ENCODE measurements around the gene WNK1. TPM values are rescaled to one million over a fixed set of nuclear protein-coding genes. Genes with fewer than 3 reads are reported as not detected.

Gene WNK1
- total RNA-seq, 2 experiments from 2014 or later: 84.1 to 131 TPM

- TF ChIP-seq CTCF (conservative IDR thresholded peaks at IDR 0.05; ENCODE audit: low read length): no peak
- TF ChIP-seq EZH2phosphoT487 (IDR thresholded peaks at IDR 0.05; ENCODE audit: borderline replicate concordance, low read depth, low read length): no peak
- H3K9me3 ChIP-seq (ENCODE audit: low read length): no peaks in the 10 kb centered on the region
- BruUV-seq (replicated peaks): no TSS peak
- DNase-seq (ENCODE audit: low spot score): no peak
- no peaks in the 10 kb centered on the region for H3K9me2 ChIP-seq (ENCODE audit: insufficient read depth, low read length)
- H2AFZ ChIP-seq (ENCODE audit: low read length): no peak overlapping the region
- H3K79me2 ChIP-seq (ENCODE audit: insufficient read depth, low read depth, low read length): no peaks in the 10 kb centered on the region
- no peak overlapping the region for H3K4me2 ChIP-seq (ENCODE audit: low read length)
- H3K36me3 ChIP-seq (ENCODE audit: insufficient read depth, low read length): peaks cover 69% of the 10 kb centered on the region
- CTCF ChIA-PET (ENCODE audit: unreplicated experiment): no interaction called here
- intact Hi-C loops (cut with micrococcal nuclease; ENCODE audit: unreplicated experiment): no loop called here
- H4K20me1 ChIP-seq (ENCODE audit: insufficient read depth, low read length): no peaks in the 10 kb centered on the region
- POLR2A ChIA-PET: no interaction called here
- no peak overlapping the region for H3K4me3 ChIP-seq (ENCODE audit: low read depth, low read length, poor library complexity, severe bottlenecking)
- H3K27ac ChIP-seq (ENCODE audit: low read depth, low read length, poor library complexity, severe bottlenecking): no peak overlapping the region
- no peaks in the 10 kb centered on the region for H3K4me1 ChIP-seq (ENCODE audit: insufficient read depth, low read length, poor library complexity, severe bottlenecking)
These were observed 127.3 kb downstream of the WNK1 start for GRCh38 chr12:879641-880040.

- Histone ChIP-seq H3K9me2 (ENCODE audit: insufficient read depth, low read length) (no peaks in the 10 kb centered on the region), H4K20me1 (ENCODE audit: insufficient read depth, low read length) (no peaks in the 10 kb centered on the region), H3K27ac (ENCODE audit: low read depth, low read length, poor library complexity, severe bottlenecking) (no peak overlapping the region), H3K4me3 (ENCODE audit: low read depth, low read length, poor library complexity, severe bottlenecking) (no peak overlapping the region), H2AFZ (ENCODE audit: low read length) (no peak overlapping the region), H3K36me3 (ENCODE audit: insufficient read depth, low read length) (peaks cover 79% of the 10 kb centered on the region), H3K4me1 (ENCODE audit: insufficient read depth, low read length, poor library complexity, severe bottlenecking) (no peaks in the 10 kb centered on the region), H3K79me2 (ENCODE audit: insufficient read depth, low read depth, low read length) (no peaks in the 10 kb centered on the region), H3K9me3 (ENCODE audit: low read length) (no peaks in the 10 kb centered on the region), H3K4me2 (ENCODE audit: low read length) (no peak overlapping the region)
- TF ChIP-seq EZH2phosphoT487 (IDR thresholded peaks at IDR 0.05; ENCODE audit: borderline replicate concordance, low read depth, low read length): no peak
- no peak for TF ChIP-seq CTCF (conservative IDR thresholded peaks at IDR 0.05; ENCODE audit: low read length)
- BruUV-seq (replicated peaks): no TSS peak
- ChIA-PET POLR2A (no interaction called here), CTCF (ENCODE audit: unreplicated experiment) (no interaction called here)
- DNase-seq (ENCODE audit: low spot score): no peak
- intact Hi-C loops (cut with micrococcal nuclease; ENCODE audit: unreplicated experiment): no loop called here
These were observed 128.3 kb downstream of the WNK1 start for GRCh38 chr12:880656-881055.

- DNase-seq (ENCODE audit: low spot score): no peak
- Histone ChIP-seq H3K27ac (ENCODE audit: low read depth, low read length, poor library complexity, severe bottlenecking) (no peak overlapping the region), H3K79me2 (ENCODE audit: insufficient read depth, low read depth, low read length) (no peaks in the 10 kb centered on the region), H3K4me2 (ENCODE audit: low read length) (no peak overlapping the region), H3K9me2 (ENCODE audit: insufficient read depth, low read length) (no peaks in the 10 kb centered on the region), H3K4me1 (ENCODE audit: insufficient read depth, low read length, poor library complexity, severe bottlenecking) (no peaks in the 10 kb centered on the region), H3K36me3 (ENCODE audit: insufficient read depth, low read length) (peaks cover 99% of the 10 kb centered on the region), H3K9me3 (ENCODE audit: low read length) (no peaks in the 10 kb centered on the region), H2AFZ (ENCODE audit: low read length) (no peak overlapping the region), H4K20me1 (ENCODE audit: insufficient read depth, low read length) (no peaks in the 10 kb centered on the region), H3K4me3 (ENCODE audit: low read depth, low read length, poor library complexity, severe bottlenecking) (no peak overlapping the region)
- ChIA-PET CTCF (ENCODE audit: unreplicated experiment) (no interaction called here), POLR2A (interaction anchor here (1.0 kb wide), 1 partner anchor 10 kb away, joined by 4 read pairs; no protein-coding TSS in a partner anchor)
- TSS peak; percentile 51 for BruUV-seq (replicated peaks)
- intact Hi-C loops (cut with micrococcal nuclease; ENCODE audit: unreplicated experiment): no loop called here
- TF ChIP-seq EZH2phosphoT487 (IDR thresholded peaks at IDR 0.05; ENCODE audit: borderline replicate concordance, low read depth, low read length): no peak
- no peak for TF ChIP-seq CTCF (conservative IDR thresholded peaks at IDR 0.05; ENCODE audit: low read length)
These were observed 132.5 kb downstream of the WNK1 start for GRCh38 chr12:884746-885414.
